Peyer's patch (tissue), 4 donors: ENCODE results near the gene TIMM10B. TPM values are rescaled to one million over a fixed set of nuclear protein-coding genes. Genes with fewer than 3 reads are reported as not detected.

ENCODE experiments used
- DNase-seq, 3 donors: peaks; one replicate each; pipeline ENCODE4 v3.0.0-alpha.2; 2017 to 2019
- H3K27ac ChIP-seq, 4 donors: fragments of 200-600 bp; sonication (generic); one replicate each; pipeline ENCODE4 v1.5.1; 2016 to 2019
- H3K27me3 ChIP-seq, 2 donors: fragments of 200-600 bp; sonication (generic); one replicate each; pipeline ENCODE4 v1.5.1; 2019
- H3K36me3 ChIP-seq, 3 donors: fragments of 200-600 bp; sonication (generic); one replicate each; pipeline ENCODE4 v1.5.1; 2016 to 2019
- H3K4me1 ChIP-seq, 4 donors: fragments of 200-600 bp; sonication (generic); one replicate each; pipeline ENCODE4 v1.5.1; 2016 to 2019
- H3K4me3 ChIP-seq, 4 donors: fragments of 200-600 bp; sonication (generic); 1 replicate in 3 of 4; 2 replicates in 1 of 4; pipeline ENCODE4 v1.5.1; 2016 to 2019; ENCODE audit warnings: mild to moderate bottlenecking in 1 of 4
- H3K9me3 ChIP-seq, 4 donors: fragments of 200-600 bp; sonication (generic); one replicate each; pipeline ENCODE4 v1.5.1; 2016 to 2019; ENCODE audit warnings: mild to moderate bottlenecking in 1 of 4
- CTCF ChIP-seq, 6 experiments: fragments of 450-650 bp in 4 of 6; fragments of 200-600 bp in 2 of 6; sonication (generic) in 1 of 6; IDR thresholded peaks; one replicate each; pipeline ENCODE4 v1.5.1; 2017 to 2019; ENCODE audit warnings: antibody characterized with exemption in 6 of 6, mild to moderate bottlenecking in 3 of 6, moderate library complexity in 1 of 6
- POLR2A ChIP-seq, 2 donors: fragments of 450-650 bp; IDR thresholded peaks; one replicate each; pipeline ENCODE4 v1.5.1; 2017; ENCODE audit warnings: antibody characterized with exemption in 2 of 2, mild to moderate bottlenecking in 2 of 2, moderate library complexity in 2 of 2
- total RNA-seq, 4 donors: library from RNA; depleted of rRNA; stranded (reverse); fragments of >200 nt; gene quantifications; one replicate each; pipeline ENCODE4 v1.1.0, GENCODE V29; 2016

Gene TIMM10B
- total RNA-seq, 4 donors from 2014 or later, result 57.1 to 73.3 (median 66.6) TPM

GRCh38 chr11:6497069-6497839, 16.0 kb downstream of the TIMM10B start, which contains the start of gene DNHD1:
Gene DNHD1 (plus strand): TSS chr11:6497280. CDS start chr11:6498216, 936 bp downstream.
- H3K27me3 ChIP-seq, result no peaks in the 10 kb centered on the region
- DNase-seq, result no peak
- peak within 1 kb of the TSS in 1 of 4 donors; percentile 19 for H3K4me3 ChIP-seq
- no peaks in the 10 kb centered on the region for H3K9me3 ChIP-seq
- no peaks in the 10 kb centered on the region for H3K4me1 ChIP-seq
- no peak for TF ChIP-seq CTCF (IDR thresholded peaks at IDR 0.05)
- no peak within 1 kb of the TSS for H3K27ac ChIP-seq
- peaks cover 0 to 23% (median 0%) of the 10 kb centered on the region in 3 donors for H3K36me3 ChIP-seq

DNA sequence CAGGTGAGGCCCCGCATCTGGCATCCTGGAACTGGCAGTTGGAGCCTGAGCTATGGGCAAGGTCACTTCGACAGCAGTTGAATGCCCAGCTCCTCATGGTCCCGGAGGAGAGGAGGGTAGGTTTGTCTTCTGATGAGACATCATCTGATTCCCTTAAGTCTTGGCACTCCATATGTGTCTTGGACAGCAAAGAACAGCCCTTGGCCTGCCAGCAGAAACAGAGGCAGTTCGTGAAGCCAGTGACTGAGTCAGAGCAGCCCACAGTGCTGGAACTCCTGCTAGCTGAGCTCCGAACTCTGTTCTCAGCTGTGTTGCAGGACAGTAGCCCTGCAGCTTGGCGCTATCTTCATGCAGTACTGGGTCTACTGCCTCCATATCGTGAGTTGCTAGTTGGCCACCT, 16.8 kb downstream of the TIMM10B start:
- Histone ChIP-seq H3K36me3 (peaks cover 0 to 14% (median 0%) of the 10 kb centered on the region in 3 donors), H3K4me1 (no peaks in the 10 kb centered on the region), H3K9me3 (no peaks in the 10 kb centered on the region), H3K4me3 (no peak overlapping the region), H3K27ac (no peak overlapping the region), H3K27me3 (no peaks in the 10 kb centered on the region)
- TF ChIP-seq CTCF (IDR thresholded peaks at IDR 0.05) (no peak), POLR2A (IDR thresholded peaks at IDR 0.05) (no peak)
- DNase-seq, result no peak

- H3K27ac ChIP-seq, result no peak overlapping the region
- H3K36me3 ChIP-seq, result peaks cover 0 to 11% (median 0%) of the 10 kb centered on the region in 3 donors
- no peaks in the 10 kb centered on the region for H3K4me1 ChIP-seq
- TF ChIP-seq POLR2A (IDR thresholded peaks at IDR 0.05) (no peak), CTCF (IDR thresholded peaks at IDR 0.05) (no peak)
- no peaks in the 10 kb centered on the region for H3K27me3 ChIP-seq
- no peaks in the 10 kb centered on the region for H3K9me3 ChIP-seq
- H3K4me3 ChIP-seq, result no peak overlapping the region
- no peak for DNase-seq
Observed at GRCh38 chr11:6498544-6498943, 17.2 kb downstream of the TIMM10B start.

- H3K36me3 ChIP-seq, result peaks cover 0 to 16% (median 0%) of the 10 kb centered on the region in 3 donors
- no peaks in the 10 kb centered on the region for H3K27me3 ChIP-seq
- no peaks in the 10 kb centered on the region for H3K4me1 ChIP-seq
- no peaks in the 10 kb centered on the region for H3K9me3 ChIP-seq
- no peak overlapping the region for H3K4me3 ChIP-seq
- H3K27ac ChIP-seq, result no peak overlapping the region
- no peak for TF ChIP-seq CTCF (IDR thresholded peaks at IDR 0.05)
- TF ChIP-seq POLR2A (IDR thresholded peaks at IDR 0.05), result no peak
- DNase-seq, result no peak
Observed at GRCh38 chr11:6502382-6502781, 21.1 kb downstream of the TIMM10B start.

GRCh38 chr11:6504166-6504565, 22.9 kb downstream of the TIMM10B start:
- no peak for DNase-seq
- TF ChIP-seq CTCF (IDR thresholded peaks at IDR 0.05) (no peak), POLR2A (IDR thresholded peaks at IDR 0.05) (no peak)
- no peaks in the 10 kb centered on the region for H3K4me1 ChIP-seq
- H3K36me3 ChIP-seq, result peaks cover 0 to 11% (median 0%) of the 10 kb centered on the region in 3 donors
- H3K27ac ChIP-seq, result no peak overlapping the region
- H3K9me3 ChIP-seq, result no peaks in the 10 kb centered on the region
- no peaks in the 10 kb centered on the region for H3K27me3 ChIP-seq
- no peak overlapping the region for H3K4me3 ChIP-seq
